Tibial nerve (tissue), 4 donors: ENCODE data around the gene IER2. TPM values are rescaled to one million over a fixed set of nuclear protein-coding genes. Genes with fewer than 3 reads are reported as not detected.
A peak's percentile ranks its signal among the peaks of the same experiment; 100 is the strongest.

Source experiments
- DNase-seq, 2 donors: peaks; one replicate each; pipeline ENCODE4 v3.0.0-alpha.2; 2019; ENCODE audit warnings: low spot score in 2 of 2
- H3K27ac ChIP-seq, 4 donors: fragments of 200-600 bp; sonication (generic) in 3 of 4; one replicate each; pipeline ENCODE4 v1.5.1; 2017 to 2019; ENCODE audit warnings: mild to moderate bottlenecking in 1 of 4
- H3K27me3 ChIP-seq, 2 donors: fragments of 200-600 bp; sonication (generic) in 1 of 2; one replicate each; pipeline versions ENCODE4 v1.5.1 to v1.6.0; 2017 to 2019
- H3K36me3 ChIP-seq, 3 donors: fragments of 200-600 bp; sonication (generic); one replicate each; pipeline ENCODE4 v1.5.1; 2018 to 2019
- H3K4me1 ChIP-seq, 4 donors: fragments of 200-600 bp; sonication (generic) in 3 of 4; one replicate each; pipeline ENCODE4 v1.5.1; 2017 to 2019
- H3K4me3 ChIP-seq, 4 donors: fragments of 200-600 bp; sonication (generic) in 3 of 4; one replicate each; pipeline ENCODE4 v1.5.1; 2017 to 2019; ENCODE audit warnings: mild to moderate bottlenecking in 1 of 4, moderate library complexity in 1 of 4
- H3K9me3 ChIP-seq, 4 donors: fragments of 200-600 bp; sonication (generic) in 3 of 4; one replicate each; pipeline ENCODE4 v1.5.1; 2017 to 2019
- CTCF ChIP-seq, 5 experiments: fragments of 200-600 bp in 3 of 5; fragments of 450-650 bp in 2 of 5; sonication (generic) in 3 of 5; IDR thresholded peaks; one replicate each; pipeline ENCODE4 v1.5.1; 2016 to 2019; ENCODE audit warnings: antibody characterized with exemption in 5 of 5, mild to moderate bottlenecking in 3 of 5, moderate library complexity in 2 of 5
- EP300 ChIP-seq, 2 donors: sonication (generic); formaldehyde crosslinking; IDR thresholded peaks; one replicate each; pipeline ENCODE4 v1.6.1; 2017; ENCODE audit warnings: antibody characterized with exemption in 2 of 2, mild to moderate bottlenecking in 1 of 2
- POLR2A ChIP-seq, 2 donors: fragments of 450-650 bp; IDR thresholded peaks; one replicate each; pipeline ENCODE4 v1.6.1; 2017; ENCODE audit warnings: antibody characterized with exemption in 2 of 2, mild to moderate bottlenecking in 2 of 2, moderate library complexity in 2 of 2
- WGBS, 2 donors: methylation state at CpG; one replicate each; pipeline ENCODE4 v1.1.5; 2018; 5-methylcytosine and 5-hydroxymethylcytosine counted together
- total RNA-seq, 4 donors: library from RNA; depleted of rRNA; stranded (reverse); fragments of >200 nt; gene quantifications; one replicate each; pipeline ENCODE4 v1.1.0, GENCODE V29; 2016

Gene IER2
- total RNA-seq, 4 donors from 2014 or later = 37.3 to 77.4 (median 58.3) TPM

- H3K4me3 ChIP-seq = peak overlapping the region in 1 of 4 donors; percentile 99
- H3K9me3 ChIP-seq = no peaks in the 10 kb centered on the region
- peak overlapping the region in 1 of 4 donors; percentile 84 for H3K27ac ChIP-seq
- DNase-seq = no peak
- peaks cover 0 to 11% (median 0%) of the 10 kb centered on the region in 3 donors for H3K36me3 ChIP-seq
- H3K27me3 ChIP-seq = no peaks in the 10 kb centered on the region
- TF ChIP-seq EP300 (IDR thresholded peaks at IDR 0.05) (no peak), POLR2A (IDR thresholded peaks at IDR 0.05) (no peak), CTCF (IDR thresholded peaks at IDR 0.05) (no peak)
- 60% methylated on average over 8 of the region's 8 CpGs for WGBS, 2 donors
- peaks cover 0 to 70% (median 26%) of the 10 kb centered on the region in 4 donors for H3K4me1 ChIP-seq
Observed at GRCh38 chr19:13119627-13120026, 30.6 kb upstream of the IER2 start.

GRCh38 chr19:13120031-13120430 is 30.2 kb upstream of the IER2 start:
- peak overlapping the region in 1 of 4 donors; percentile 35 for H3K27ac ChIP-seq

GRCh38 chr19:13120817-13121216 is 29.4 kb upstream of the IER2 start:
- Histone ChIP-seq H3K4me3 (no peak overlapping the region), H3K9me3 (no peaks in the 10 kb centered on the region), H3K4me1 (peaks cover 0 to 59% (median 23%) of the 10 kb centered on the region in 4 donors), H3K27ac (peak overlapping the region in 1 of 4 donors; percentile 30), H3K36me3 (peaks cover 0 to 5% (median 0%) of the 10 kb centered on the region in 3 donors), H3K27me3 (no peaks in the 10 kb centered on the region)
- no peak for DNase-seq
- TF ChIP-seq EP300 (IDR thresholded peaks at IDR 0.05) (no peak), POLR2A (IDR thresholded peaks at IDR 0.05) (no peak), CTCF (IDR thresholded peaks at IDR 0.05) (no peak)
- WGBS, 2 donors = 57 to 64% methylated on average over 10 of the region's 10 CpGs

More at GRCh38 chr19:13120031-13120430, 30.2 kb upstream of the IER2 start:
- no peak overlapping the region for H3K4me3 ChIP-seq
- TF ChIP-seq CTCF (IDR thresholded peaks at IDR 0.05) = no peak
- DNase-seq = no peak
- H3K36me3 ChIP-seq = peaks cover 0 to 7% (median 0%) of the 10 kb centered on the region in 3 donors
- peaks cover 0 to 67% (median 26%) of the 10 kb centered on the region in 4 donors for H3K4me1 ChIP-seq
- WGBS, 2 donors = 72 to 75% methylated on average over 8 to 9 of the region's 9 CpGs
- no peaks in the 10 kb centered on the region for H3K27me3 ChIP-seq
- H3K9me3 ChIP-seq = no peaks in the 10 kb centered on the region

GRCh38 chr19:13121551-13122274 is 28.5 kb upstream of the IER2 start:
- Histone ChIP-seq H3K27ac (no peak overlapping the region), H3K27me3 (no peaks in the 10 kb centered on the region), H3K9me3 (no peaks in the 10 kb centered on the region), H3K36me3 (peaks cover 0 to 13% (median 0%) of the 10 kb centered on the region in 3 donors), H3K4me1 (peaks cover 0 to 55% (median 19%) of the 10 kb centered on the region in 4 donors), H3K4me3 (no peak overlapping the region)
- 83 to 84% methylated on average over 16 to 18 of the region's 18 CpGs for WGBS, 2 donors
- DNase-seq = no peak
- TF ChIP-seq CTCF (IDR thresholded peaks at IDR 0.05) (no peak), EP300 (IDR thresholded peaks at IDR 0.05) (no peak), POLR2A (IDR thresholded peaks at IDR 0.05) (no peak)

GRCh38 chr19:13122275-13122878 is 27.8 kb upstream of the IER2 start:
- DNase-seq = no peak
- TF ChIP-seq CTCF (IDR thresholded peaks at IDR 0.05) (no peak), EP300 (IDR thresholded peaks at IDR 0.05) (no peak), POLR2A (IDR thresholded peaks at IDR 0.05) (no peak)
- H3K4me1 ChIP-seq = peaks cover 0 to 48% (median 16%) of the 10 kb centered on the region in 4 donors
- 86 to 92% methylated on average over 11 to 13 of the region's 13 CpGs for WGBS, 2 donors
- no peaks in the 10 kb centered on the region for H3K9me3 ChIP-seq
- H3K27me3 ChIP-seq = no peaks in the 10 kb centered on the region
- peaks cover 0 to 14% (median 0%) of the 10 kb centered on the region in 3 donors for H3K36me3 ChIP-seq
- H3K4me3 ChIP-seq = no peak overlapping the region
- H3K27ac ChIP-seq = no peak overlapping the region
